Measurements from ENCODE around the gene ALG11.
"Not testable (repeated sequence)": the region's sequence is repeated elsewhere in the genome, so short reads cannot be mapped to it uniquely, and the experiment has no call there.

The ALG11 gene

GRCh38 chr13:52030401-52030800 lies 18.2 kb downstream of the ALG11 start:
- not testable (repeated sequence) for DNase-seq

GRCh38 chr13:52033039-52033438 lies 20.8 kb downstream of the ALG11 start:
- DNase-seq: no peak

- DNase-seq: no peak
Measured at GRCh38 chr13:52034616-52035226, 22.5 kb downstream of the ALG11 start.

GRCh38 chr13:52036037-52036436 lies 23.8 kb downstream of the ALG11 start:
- no peak for DNase-seq

GRCh38 chr13:52043675-52044074 lies 31.5 kb downstream of the ALG11 start:
- DNase-seq: no peak

GRCh38 chr13:52047463-52047862 lies 35.3 kb downstream of the ALG11 start:
- no peak for DNase-seq

GRCh38 chr13:52048516-52048915 lies 36.3 kb downstream of the ALG11 start:
- no peak for DNase-seq

GRCh38 chr13:52051400-52051799 lies 39.2 kb downstream of the ALG11 start:
- DNase-seq: no peak

GRCh38 chr13:52053460-52053859 lies 41.3 kb downstream of the ALG11 start:
- no peak for DNase-seq

- DNase-seq: not testable (repeated sequence)
Measured at GRCh38 chr13:52061064-52061463, 48.9 kb downstream of the ALG11 start.

- no peak for DNase-seq
Measured at GRCh38 chr13:52061587-52061986, 49.4 kb downstream of the ALG11 start.

- DNase-seq: no peak
Measured at GRCh38 chr13:52067237-52067636, 55.0 kb downstream of the ALG11 start.

GRCh38 chr13:52070929-52071523 lies 58.8 kb downstream of the ALG11 start:
- no peak for DNase-seq
